ENCODE measurements around the gene AHCY.
A peak's percentile ranks its signal among the peaks of the same experiment; 100 is the strongest.

The AHCY gene

GRCh38 chr20:34315236-34315635 lies 12.1 kb upstream of the AHCY start:
- Histone ChIP-seq H3K27ac (ENCODE audit: low read depth, low read length) (no peak overlapping the region), H2BK120ac (ENCODE audit: insufficient read depth, low read length, poor library complexity) (no peak overlapping the region), H3K4me3 (ENCODE audit: low read depth, low read length) (no peak overlapping the region), H2BK12ac (ENCODE audit: low read length) (no peak overlapping the region), H3K36me3 (ENCODE audit: control insufficient read depth in 1 of 2, insufficient read depth in 2 of 2, low read length in 2 of 2) (no peaks in the 10 kb centered on the region), H3K27me3 (ENCODE audit: insufficient read depth, low read length) (no peaks in the 10 kb centered on the region), H4K12ac (ENCODE audit: low read depth, low read length) (no peak overlapping the region), H4K8ac (ENCODE audit: low read depth, low read length) (no peak overlapping the region), H3K4me1 (ENCODE audit: control insufficient read depth in 1 of 2, insufficient read depth in 2 of 2, low read length in 2 of 2) (peaks cover 4 to 16% of the 10 kb centered on the region in 2 experiments), H3K79me1 (ENCODE audit: low read length) (no peaks in the 10 kb centered on the region), H2AFZ (ENCODE audit: insufficient read depth, low read length, poor library complexity) (no peak overlapping the region), H3K18ac (ENCODE audit: low read length) (no peak overlapping the region), H3K9me3 (ENCODE audit: insufficient read depth, low read depth, low read length) (no peaks in the 10 kb centered on the region), H2AK5ac (ENCODE audit: low read length) (no peak overlapping the region), H3K79me2 (ENCODE audit: control insufficient read depth, insufficient read depth, low read length, poor library complexity) (no peaks in the 10 kb centered on the region), H4K91ac (ENCODE audit: low read depth, low read length) (no peak overlapping the region), H3K4me2 (ENCODE audit: low read length) (no peak overlapping the region), H3K14ac (ENCODE audit: low read length) (no peak overlapping the region), H3K4ac (ENCODE audit: low read depth, low read length) (no peak overlapping the region), H3K23ac (ENCODE audit: low read length) (no peak overlapping the region), H3K9ac (ENCODE audit: low read length) (no peak overlapping the region), H2BK5ac (ENCODE audit: low read depth, low read length, poor library complexity) (no peak overlapping the region)
- no CpG with 5 or more reads among the region's 3 CpGs for WGBS (ENCODE audit: extremely low coverage, insufficient coverage, insufficient read length)
- DNase-seq: peak in 1 of 2 donors; percentile 28

DNA sequence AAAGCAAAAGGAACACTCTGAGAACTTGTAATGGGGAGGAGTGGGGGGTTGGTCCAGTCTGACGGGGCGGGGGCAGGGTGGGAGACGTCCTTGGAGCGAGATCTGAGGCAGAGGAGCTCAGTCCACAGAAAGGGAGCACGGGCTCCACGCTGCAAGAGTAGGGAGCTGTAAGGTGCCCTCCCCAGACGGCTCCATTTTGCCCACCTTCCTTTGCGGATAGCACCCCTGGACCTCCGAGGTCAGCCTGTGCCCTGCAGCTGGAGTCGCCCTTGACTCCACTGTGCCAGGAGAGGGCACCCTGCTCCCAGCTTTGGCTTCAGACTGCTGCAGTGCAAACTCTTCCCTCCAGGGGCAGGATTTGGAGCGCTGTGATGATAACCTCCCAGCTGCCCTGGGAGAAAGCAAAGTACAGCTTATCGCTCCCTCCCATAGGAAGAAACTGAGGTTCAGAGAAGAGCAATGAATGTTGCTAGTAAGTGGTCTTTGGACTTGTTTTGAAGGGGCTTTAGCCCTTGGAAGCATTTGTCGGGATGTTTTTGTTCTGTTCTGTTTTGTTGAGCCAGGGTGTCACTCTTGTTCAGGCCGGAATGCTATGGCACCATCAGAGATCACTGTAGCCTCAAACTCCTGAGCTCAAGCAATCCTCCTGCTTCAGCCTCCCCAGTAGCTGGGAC lies 9.5 kb upstream of the AHCY start:
- no peak overlapping the region for H3K4me3 ChIP-seq (ENCODE audit: low read depth, low read length)
- no CpG with 5 or more reads among the region's 14 CpGs for WGBS (ENCODE audit: extremely low coverage, insufficient coverage, insufficient read length)
- no peaks in the 10 kb centered on the region for H3K79me1 ChIP-seq (ENCODE audit: low read length)
- H2BK12ac ChIP-seq (ENCODE audit: low read length): no peak overlapping the region
- H4K8ac ChIP-seq (ENCODE audit: low read depth, low read length): no peak overlapping the region
- H3K14ac ChIP-seq (ENCODE audit: low read length): no peak overlapping the region
- H3K9ac ChIP-seq (ENCODE audit: low read length): no peak overlapping the region
- H3K79me2 ChIP-seq (ENCODE audit: control insufficient read depth, insufficient read depth, low read length, poor library complexity): no peaks in the 10 kb centered on the region
- no peaks in the 10 kb centered on the region for H3K9me3 ChIP-seq (ENCODE audit: insufficient read depth, low read depth, low read length)
- H3K23ac ChIP-seq (ENCODE audit: low read length): no peak overlapping the region
- H3K4me2 ChIP-seq (ENCODE audit: low read length): peak overlapping the region; percentile 75
- no peak overlapping the region for H3K27ac ChIP-seq (ENCODE audit: low read depth, low read length)
- H3K4ac ChIP-seq (ENCODE audit: low read depth, low read length): no peak overlapping the region
- no peaks in the 10 kb centered on the region for H3K27me3 ChIP-seq (ENCODE audit: insufficient read depth, low read length)
- peak; percentile 86 to 97 for DNase-seq
- no peak overlapping the region for H2BK5ac ChIP-seq (ENCODE audit: low read depth, low read length, poor library complexity)
- no peak overlapping the region for H3K18ac ChIP-seq (ENCODE audit: low read length)
- no peaks in the 10 kb centered on the region for H3K36me3 ChIP-seq (ENCODE audit: control insufficient read depth in 1 of 2, insufficient read depth in 2 of 2, low read length in 2 of 2)
- no peak overlapping the region for H2BK120ac ChIP-seq (ENCODE audit: insufficient read depth, low read length, poor library complexity)
- H2AFZ ChIP-seq (ENCODE audit: insufficient read depth, low read length, poor library complexity): no peak overlapping the region
- no peak overlapping the region for H2AK5ac ChIP-seq (ENCODE audit: low read length)
- H4K12ac ChIP-seq (ENCODE audit: low read depth, low read length): no peak overlapping the region
- peaks cover 4 to 16% of the 10 kb centered on the region in 2 experiments for H3K4me1 ChIP-seq (ENCODE audit: control insufficient read depth in 1 of 2, insufficient read depth in 2 of 2, low read length in 2 of 2)
- H4K91ac ChIP-seq (ENCODE audit: low read depth, low read length): no peak overlapping the region

DNA sequence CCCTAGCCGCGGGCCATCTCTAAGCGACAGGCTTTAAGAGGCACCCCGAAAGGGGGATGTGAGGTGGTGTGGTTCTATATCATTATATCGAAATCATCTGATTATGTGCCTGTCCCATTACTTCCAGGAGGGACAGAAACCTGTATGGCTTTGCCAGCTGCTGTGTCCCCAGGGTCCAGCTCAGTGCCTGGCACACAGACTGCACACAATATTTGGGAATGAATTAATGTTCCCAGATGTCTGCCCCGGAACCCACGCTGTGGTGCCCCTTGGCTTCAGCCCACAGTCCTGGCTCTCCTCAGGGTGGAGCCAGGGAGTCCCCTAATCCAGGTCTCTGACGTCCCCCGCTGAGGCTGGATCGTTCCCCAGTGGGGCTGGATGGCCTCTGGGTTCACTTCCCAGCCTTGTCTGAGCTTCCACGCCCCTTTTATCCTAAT lies 8.9 kb upstream of the AHCY start:
- H2BK120ac ChIP-seq (ENCODE audit: insufficient read depth, low read length, poor library complexity): no peak overlapping the region
- no peak overlapping the region for H2AFZ ChIP-seq (ENCODE audit: insufficient read depth, low read length, poor library complexity)
- no peaks in the 10 kb centered on the region for H3K79me2 ChIP-seq (ENCODE audit: control insufficient read depth, insufficient read depth, low read length, poor library complexity)
- no peak overlapping the region for H3K9ac ChIP-seq (ENCODE audit: low read length)
- no peaks in the 10 kb centered on the region for H3K79me1 ChIP-seq (ENCODE audit: low read length)
- no peak overlapping the region for H4K91ac ChIP-seq (ENCODE audit: low read depth, low read length)
- H3K18ac ChIP-seq (ENCODE audit: low read length): no peak overlapping the region
- no peaks in the 10 kb centered on the region for H3K36me3 ChIP-seq (ENCODE audit: control insufficient read depth in 1 of 2, insufficient read depth in 2 of 2, low read length in 2 of 2)
- H3K14ac ChIP-seq (ENCODE audit: low read length): no peak overlapping the region
- H4K8ac ChIP-seq (ENCODE audit: low read depth, low read length): no peak overlapping the region
- H3K4ac ChIP-seq (ENCODE audit: low read depth, low read length): no peak overlapping the region
- no peak overlapping the region for H3K27ac ChIP-seq (ENCODE audit: low read depth, low read length)
- no peak overlapping the region for H3K23ac ChIP-seq (ENCODE audit: low read length)
- H3K9me3 ChIP-seq (ENCODE audit: insufficient read depth, low read depth, low read length): no peaks in the 10 kb centered on the region
- H2AK5ac ChIP-seq (ENCODE audit: low read length): no peak overlapping the region
- DNase-seq: no peak
- no peak overlapping the region for H2BK12ac ChIP-seq (ENCODE audit: low read length)
- no peak overlapping the region for H4K12ac ChIP-seq (ENCODE audit: low read depth, low read length)
- no peaks in the 10 kb centered on the region for H3K27me3 ChIP-seq (ENCODE audit: insufficient read depth, low read length)
- H2BK5ac ChIP-seq (ENCODE audit: low read depth, low read length, poor library complexity): no peak overlapping the region
- WGBS (ENCODE audit: extremely low coverage, insufficient coverage, insufficient read length): no CpG with 5 or more reads among the region's 11 CpGs
- H3K4me2 ChIP-seq (ENCODE audit: low read length): peak overlapping the region; percentile 75
- no peak overlapping the region for H3K4me3 ChIP-seq (ENCODE audit: low read depth, low read length)
- H3K4me1 ChIP-seq (ENCODE audit: control insufficient read depth in 1 of 2, insufficient read depth in 2 of 2, low read length in 2 of 2): peaks cover 4 to 16% of the 10 kb centered on the region in 2 experiments

DNA sequence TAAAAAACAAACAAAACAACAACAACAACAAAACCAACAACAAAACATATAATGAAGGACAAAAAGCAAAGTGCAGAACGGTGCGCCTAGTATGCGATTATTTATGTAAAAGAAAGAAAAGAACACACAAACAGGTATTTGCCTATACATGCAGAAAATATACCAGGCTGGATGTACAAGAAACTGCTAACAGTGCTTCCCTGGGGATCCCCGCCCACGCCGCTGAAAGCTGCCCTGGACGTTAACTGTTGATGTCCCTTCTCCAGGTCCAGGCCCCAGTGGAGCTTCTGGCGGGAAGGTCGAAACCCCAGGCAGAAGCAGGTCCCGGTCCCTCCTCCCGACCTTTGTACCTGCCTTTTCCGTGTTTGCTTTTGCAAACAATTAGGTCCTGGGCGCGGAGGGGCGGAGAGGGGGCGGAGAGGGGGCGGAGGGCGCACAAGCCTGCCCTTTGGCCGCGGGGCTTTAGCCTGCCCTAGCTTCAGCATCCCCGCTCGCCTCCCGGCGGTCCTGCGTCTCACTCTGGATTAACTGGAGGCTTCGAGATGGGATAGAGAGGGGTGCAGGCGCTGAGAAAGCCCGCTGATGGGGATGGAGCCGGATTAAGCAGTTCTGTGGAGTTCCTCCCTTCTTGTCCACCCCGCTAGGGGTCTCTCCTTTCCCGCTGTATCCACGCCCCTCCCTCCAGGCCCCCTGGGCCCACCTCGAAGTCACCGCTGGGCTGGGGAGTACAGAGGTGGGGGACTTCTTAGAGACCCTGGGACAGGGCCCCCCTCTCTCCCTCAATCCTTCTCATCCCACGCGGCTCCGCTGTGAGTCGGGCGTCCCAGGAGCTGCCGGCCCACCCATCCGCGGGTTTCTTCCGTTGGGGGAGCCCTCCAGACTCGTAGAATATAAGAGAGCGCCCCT lies 8.2 kb upstream of the AHCY start:
- Histone ChIP-seq H3K18ac (ENCODE audit: low read length) (no peak overlapping the region), H3K4me2 (ENCODE audit: low read length) (peak overlapping the region; percentile 62), H3K36me3 (ENCODE audit: control insufficient read depth in 1 of 2, insufficient read depth in 2 of 2, low read length in 2 of 2) (no peaks in the 10 kb centered on the region), H2AK5ac (ENCODE audit: low read length) (no peak overlapping the region), H4K91ac (ENCODE audit: low read depth, low read length) (no peak overlapping the region), H3K9ac (ENCODE audit: low read length) (no peak overlapping the region), H4K8ac (ENCODE audit: low read depth, low read length) (peak overlapping the region; percentile 48), H3K79me2 (ENCODE audit: control insufficient read depth, insufficient read depth, low read length, poor library complexity) (no peaks in the 10 kb centered on the region), H2BK120ac (ENCODE audit: insufficient read depth, low read length, poor library complexity) (no peak overlapping the region), H3K23ac (ENCODE audit: low read length) (no peak overlapping the region), H3K9me3 (ENCODE audit: insufficient read depth, low read depth, low read length) (no peaks in the 10 kb centered on the region), H3K4me3 (ENCODE audit: low read depth, low read length) (no peak overlapping the region), H4K12ac (ENCODE audit: low read depth, low read length) (no peak overlapping the region), H3K27me3 (ENCODE audit: insufficient read depth, low read length) (no peaks in the 10 kb centered on the region), H2AFZ (ENCODE audit: insufficient read depth, low read length, poor library complexity) (peak overlapping the region; percentile 11), H2BK12ac (ENCODE audit: low read length) (no peak overlapping the region), H3K14ac (ENCODE audit: low read length) (no peak overlapping the region), H3K79me1 (ENCODE audit: low read length) (no peaks in the 10 kb centered on the region), H2BK5ac (ENCODE audit: low read depth, low read length, poor library complexity) (no peak overlapping the region), H3K4ac (ENCODE audit: low read depth, low read length) (no peak overlapping the region), H3K4me1 (ENCODE audit: control insufficient read depth in 1 of 2, insufficient read depth in 2 of 2, low read length in 2 of 2) (peaks cover 3 to 16% of the 10 kb centered on the region in 2 experiments), H3K27ac (ENCODE audit: low read depth, low read length) (no peak overlapping the region)
- WGBS (ENCODE audit: extremely low coverage, insufficient coverage, insufficient read length): no CpG with 5 or more reads among the region's 45 CpGs
- peak in 1 of 2 donors; percentile 32 for DNase-seq
